GM21528 (cell line): ENCODE results near the gene HNRNPA0.

Experiments
- ATAC-seq: cut with Tn5 transposase; IDR thresholded peaks from one replicate; pipeline ENCODE4 v1.9.1; 2021; ENCODE audit warnings: mild to moderate bottlenecking, moderate library complexity; ENCODE audit not compliant: unreplicated experiment, low FRiP score

Gene HNRNPA0

GRCh38 chr5:137754961-137755762 is 999 bp upstream of the HNRNPA0 start:
- peak; percentile 28 for ATAC-seq

- peak; percentile 16 for ATAC-seq
Measured at GRCh38 chr5:137753691-137754187, 424 bp downstream of the HNRNPA0 start.

GRCh38 chr5:137752905-137753690 is 1.1 kb downstream of the HNRNPA0 start:
- ATAC-seq: no peak

GRCh38 chr5:137751869-137752491 is 2.2 kb downstream of the HNRNPA0 start:
- ATAC-seq: no peak

- no peak for ATAC-seq
Measured at GRCh38 chr5:137750436-137750835, 3.7 kb downstream of the HNRNPA0 start.

- ATAC-seq: no peak
Measured at GRCh38 chr5:137747848-137748247, 6.3 kb downstream of the HNRNPA0 start.

GRCh38 chr5:137743031-137743640 is 11.0 kb downstream of the HNRNPA0 start:
- peak; percentile 72 for ATAC-seq

GRCh38 chr5:137741718-137742117 is 12.4 kb downstream of the HNRNPA0 start:
- no peak for ATAC-seq

GRCh38 chr5:137739737-137740136 is 14.4 kb downstream of the HNRNPA0 start:
- ATAC-seq: no peak

GRCh38 chr5:137738947-137739346 is 15.2 kb downstream of the HNRNPA0 start:
- ATAC-seq: no peak

GRCh38 chr5:137737349-137738131 is 16.6 kb downstream of the HNRNPA0 start:
- no peak for ATAC-seq

GRCh38 chr5:137736496-137736895 is 17.7 kb downstream of the HNRNPA0 start:
- ATAC-seq: no peak

GRCh38 chr5:137735555-137736284 is 18.4 kb downstream of the HNRNPA0 start, which contains the start of gene KLHL3:
TSS of gene KLHL3 (minus strand) at chr5:137736089. CDS start at chr5:137735646, 443 bp downstream.
- ATAC-seq: peak; percentile 68

GRCh38 chr5:137734962-137735554 is 19.1 kb downstream of the HNRNPA0 start:
- ATAC-seq: no peak

GRCh38 chr5:137734331-137734730 is 19.8 kb downstream of the HNRNPA0 start:
- ATAC-seq: no peak

- no peak for ATAC-seq
Measured at GRCh38 chr5:137733922-137734321, 20.2 kb downstream of the HNRNPA0 start.

GRCh38 chr5:137733006-137733405 is 21.2 kb downstream of the HNRNPA0 start:
- no peak for ATAC-seq

- no peak for ATAC-seq
Measured at GRCh38 chr5:137731176-137731575, 23.0 kb downstream of the HNRNPA0 start.

GRCh38 chr5:137730336-137730735 is 23.8 kb downstream of the HNRNPA0 start:
- ATAC-seq: no peak
